SH-SY5Y (cell line): Measurements from ENCODE around the gene EMSY.

Experiments used
- GATA2 ChIP-seq: IDR thresholded peaks from 2 replicates; pipeline ENCODE4 v1.6.1; 2011; ENCODE audit warnings: mild to moderate bottlenecking, low read depth, low read length
- GATA3 ChIP-seq: IDR thresholded peaks from 2 replicates; pipeline ENCODE4 v1.6.1; 2011; ENCODE audit warnings: low read depth, mild to moderate bottlenecking, low read length, moderate library complexity

DNA sequence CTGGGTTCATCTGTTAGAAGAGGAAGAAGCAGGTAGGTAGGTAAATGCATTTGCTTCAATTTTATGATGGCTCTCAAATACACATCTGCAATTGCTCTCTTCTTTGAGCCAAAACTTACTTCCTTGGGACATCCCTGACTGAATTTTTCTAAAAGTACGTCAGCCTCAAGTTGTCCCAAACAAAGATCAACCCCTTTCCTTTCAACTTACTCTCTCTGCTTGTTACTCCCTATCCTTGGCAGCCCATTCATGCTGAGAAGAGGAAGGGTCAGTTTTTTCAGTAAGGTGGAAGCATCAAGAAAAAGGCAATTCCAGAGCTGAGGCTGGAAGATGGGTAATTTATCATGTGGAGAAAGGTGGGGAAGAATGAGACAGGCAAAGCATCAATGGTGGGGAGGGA is 114.5 kb downstream of the EMSY start:
- TF ChIP-seq GATA2 = no peak
- no peak for TF ChIP-seq GATA3
